HG03196 (cell line): ENCODE results near the gene SLC39A9.
A peak's percentile ranks its signal among the peaks of the same experiment; 100 is the strongest.

Experiments used
- ATAC-seq: cut with Tn5 transposase; IDR thresholded peaks from one replicate; pipeline ENCODE4 v1.9.1; 2021; ENCODE audit not compliant: unreplicated experiment

The SLC39A9 gene

GRCh38 chr14:69423279-69423678 is 24.8 kb downstream of the SLC39A9 start:
- ATAC-seq = no peak

GRCh38 chr14:69424149-69424923 is 25.8 kb downstream of the SLC39A9 start:
- no peak for ATAC-seq

GRCh38 chr14:69427596-69427995 is 29.1 kb downstream of the SLC39A9 start:
- no peak for ATAC-seq

DNA sequence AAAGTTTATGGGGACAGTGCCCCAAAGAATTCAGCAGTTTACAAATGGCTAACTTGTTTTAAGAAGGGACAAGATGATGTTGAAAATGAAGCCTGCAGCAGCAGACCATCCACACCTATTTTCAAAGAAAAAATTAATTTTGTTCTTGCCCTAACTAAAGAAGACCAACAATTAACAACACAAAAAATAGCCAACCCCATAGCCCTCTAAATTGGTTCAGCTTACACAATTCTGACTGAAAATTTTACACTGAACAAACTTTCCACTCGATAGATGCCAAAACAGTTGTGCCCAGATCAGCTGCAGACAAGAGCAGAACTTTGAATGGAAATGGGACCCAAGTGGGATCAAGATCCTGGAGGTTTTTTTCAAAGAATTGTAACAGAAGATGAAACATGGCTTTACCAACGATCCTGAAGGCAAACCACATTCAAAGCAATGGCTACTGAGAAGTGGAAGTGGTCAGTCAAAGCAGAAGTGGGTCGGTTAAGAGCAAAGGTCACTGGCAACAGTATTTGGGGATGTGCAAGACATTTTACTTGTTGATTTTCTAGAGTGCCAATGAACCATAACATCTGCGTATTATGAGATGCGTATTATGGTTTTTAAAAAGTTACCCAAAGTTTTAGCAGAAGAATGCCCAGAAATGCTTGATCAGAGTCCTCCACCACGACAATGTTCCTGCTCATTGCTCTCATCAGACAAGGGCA is 30.0 kb downstream of the SLC39A9 start:
- ATAC-seq = no peak

GRCh38 chr14:69429643-69430042 is 31.2 kb downstream of the SLC39A9 start:
- no peak for ATAC-seq

DNA sequence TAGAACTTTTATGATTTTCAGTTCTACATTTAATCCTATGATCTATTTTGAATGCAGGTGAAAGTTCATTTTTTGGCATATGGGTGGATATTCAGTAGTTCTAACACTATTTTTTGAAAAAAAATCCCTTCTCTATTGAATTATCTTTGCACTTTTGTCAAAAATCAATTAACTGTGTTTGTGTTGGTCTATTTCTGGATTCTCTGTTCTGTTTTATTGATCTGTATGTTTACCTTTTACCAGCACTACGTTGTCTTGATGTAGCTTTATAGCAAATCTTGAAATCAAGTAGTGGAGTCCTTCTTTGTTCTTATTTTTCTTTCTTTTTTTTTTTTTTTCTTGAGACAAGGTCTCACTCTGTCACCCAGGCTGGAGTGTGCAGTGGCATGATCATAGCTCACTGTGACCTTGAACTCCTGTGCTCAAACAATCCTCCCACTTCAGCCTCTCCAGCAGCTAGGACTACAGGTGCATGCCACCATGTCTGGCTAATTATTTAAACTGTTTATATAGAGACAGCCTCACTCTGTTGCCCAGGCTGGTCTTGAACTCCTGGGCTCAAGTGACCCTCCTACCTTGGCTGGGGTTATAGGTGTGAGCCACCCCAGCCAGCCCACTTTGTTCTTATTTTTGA is 31.9 kb downstream of the SLC39A9 start:
- no peak for ATAC-seq

DNA sequence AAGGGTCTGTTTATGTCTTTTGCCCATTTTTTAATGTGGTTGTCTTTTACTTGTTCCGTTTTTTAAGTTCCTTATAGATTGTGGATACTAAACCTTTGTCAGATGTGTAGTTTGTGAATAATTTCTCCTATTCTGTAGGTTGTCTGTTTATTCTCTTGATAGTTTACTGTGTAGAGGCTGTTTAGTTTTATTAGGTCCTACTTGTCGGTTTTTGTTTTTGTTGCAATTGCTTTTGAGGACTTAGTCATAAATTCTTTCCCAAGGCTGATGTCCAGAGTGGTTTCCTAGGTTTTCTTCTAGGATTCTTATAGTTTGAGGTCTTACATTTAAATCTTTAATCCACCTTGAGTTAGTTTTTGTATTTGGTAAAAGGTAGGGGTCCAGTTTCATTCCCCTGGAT is 33.9 kb downstream of the SLC39A9 start:
- no peak for ATAC-seq

DNA sequence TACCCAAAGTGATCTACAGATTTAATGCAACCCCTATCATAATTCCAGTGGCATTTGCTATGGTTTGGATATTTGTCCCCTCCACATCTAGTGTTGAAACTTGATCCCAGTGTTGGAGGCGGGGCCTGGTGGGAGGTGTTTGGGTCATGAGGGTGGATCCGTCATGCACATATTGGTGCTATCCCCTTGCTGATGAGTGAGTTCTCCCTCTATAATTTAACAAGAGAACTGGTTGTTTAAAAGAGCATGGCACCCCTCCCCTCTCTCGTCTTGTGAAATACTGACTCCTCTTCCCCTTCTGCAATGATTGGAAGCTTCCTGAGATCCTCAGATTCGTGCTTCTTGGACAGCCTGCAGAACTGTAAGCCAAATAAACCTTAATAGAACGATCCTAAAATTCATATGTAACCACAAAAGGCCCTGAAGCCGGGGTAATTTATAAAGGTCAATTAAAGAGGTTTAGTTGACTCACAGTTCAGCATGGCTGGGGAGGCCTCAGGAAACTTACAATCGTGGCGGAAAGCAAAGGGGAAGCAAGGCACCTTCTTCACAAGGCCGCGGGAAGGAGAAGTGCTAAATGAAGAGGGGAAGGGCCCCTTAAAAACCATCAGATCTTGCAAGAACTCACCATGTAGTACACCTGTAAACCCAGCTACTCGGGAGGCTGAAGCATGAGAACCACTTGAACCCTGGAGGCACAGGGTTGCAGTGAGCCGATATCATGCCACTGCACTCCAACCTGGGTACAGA is 41.2 kb downstream of the SLC39A9 start:
- ATAC-seq = no peak

DNA sequence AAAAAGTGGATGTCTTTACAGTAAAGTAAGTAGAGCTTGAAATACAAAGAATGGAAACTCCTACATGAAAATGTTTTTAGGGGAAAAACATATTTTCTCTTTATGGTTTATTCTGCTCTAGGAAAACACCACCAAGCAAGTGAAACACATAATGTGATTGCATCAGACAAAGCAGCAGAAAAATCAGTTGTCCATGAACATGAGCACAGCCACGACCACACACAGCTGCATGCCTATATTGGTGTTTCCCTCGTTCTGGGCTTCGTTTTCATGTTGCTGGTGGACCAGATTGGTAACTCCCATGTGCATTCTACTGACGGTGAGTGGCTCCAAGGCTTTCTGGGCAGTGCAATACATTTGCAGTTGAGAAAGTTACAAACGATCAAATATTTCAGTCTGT is 43.5 kb downstream of the SLC39A9 start:
- peak; percentile 66 for ATAC-seq

DNA sequence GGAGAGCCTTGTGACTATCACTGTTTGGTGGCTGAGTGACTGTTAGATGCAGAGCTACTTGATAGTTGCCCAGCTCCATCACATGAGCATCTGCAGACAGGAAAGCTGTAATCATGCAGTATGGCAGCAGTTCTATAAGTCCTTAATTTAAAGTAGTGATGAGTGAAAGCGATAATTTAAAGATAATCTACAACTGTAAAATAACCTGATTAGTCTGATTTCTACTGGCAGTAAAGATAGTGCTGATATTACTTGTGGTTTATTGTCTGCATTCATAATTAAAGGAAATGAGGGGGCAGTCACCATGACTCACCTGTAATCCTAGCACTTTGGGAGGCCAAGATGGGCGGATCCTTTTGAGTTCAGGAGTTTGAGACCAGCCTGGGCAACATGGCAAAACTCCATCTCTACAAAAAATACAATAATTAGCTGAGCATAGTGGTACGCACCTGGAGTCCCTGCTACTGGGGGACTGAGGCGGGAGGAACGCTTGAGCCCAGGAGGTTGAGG is 44.9 kb downstream of the SLC39A9 start:
- no peak for ATAC-seq

DNA sequence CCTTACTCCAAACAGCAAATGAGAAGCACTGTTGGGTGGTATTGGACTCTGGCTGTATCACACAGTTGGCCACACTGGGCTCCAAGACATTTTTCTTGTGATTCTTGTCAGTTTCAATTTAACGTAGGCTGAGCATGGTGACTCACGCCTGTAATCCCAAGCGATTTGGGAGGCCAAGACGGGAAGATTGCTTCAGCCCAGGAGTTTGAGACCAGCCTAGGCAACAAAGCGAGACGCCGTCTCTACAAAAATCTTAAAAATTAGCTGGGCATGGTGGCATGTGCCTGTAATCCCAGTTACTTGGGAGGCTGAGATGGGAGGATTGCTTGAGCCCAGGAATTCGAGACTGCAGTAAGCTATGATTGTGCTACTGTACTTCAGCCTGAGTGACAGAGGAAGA is 50.7 kb downstream of the SLC39A9 start:
- ATAC-seq = no peak

DNA sequence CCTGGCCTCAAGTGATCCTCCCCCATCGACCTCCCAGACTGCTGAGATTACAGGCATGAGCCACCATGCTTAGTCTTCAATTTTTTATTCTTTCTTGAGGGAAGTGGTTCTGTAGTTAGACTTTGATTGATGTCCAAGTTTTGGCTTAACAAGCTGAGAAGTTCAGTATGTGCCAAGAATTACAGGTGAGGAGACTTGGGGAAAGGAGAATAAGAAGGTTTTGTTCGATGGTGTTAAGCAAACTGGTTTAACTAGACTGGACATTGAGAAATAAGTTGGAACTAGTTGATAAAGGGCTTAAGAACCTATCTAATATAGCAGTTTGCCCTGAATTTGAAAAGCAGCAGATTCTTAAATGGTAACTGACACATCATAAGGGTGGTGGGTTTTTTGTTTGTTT is 53.4 kb downstream of the SLC39A9 start:
- ATAC-seq = no peak

DNA sequence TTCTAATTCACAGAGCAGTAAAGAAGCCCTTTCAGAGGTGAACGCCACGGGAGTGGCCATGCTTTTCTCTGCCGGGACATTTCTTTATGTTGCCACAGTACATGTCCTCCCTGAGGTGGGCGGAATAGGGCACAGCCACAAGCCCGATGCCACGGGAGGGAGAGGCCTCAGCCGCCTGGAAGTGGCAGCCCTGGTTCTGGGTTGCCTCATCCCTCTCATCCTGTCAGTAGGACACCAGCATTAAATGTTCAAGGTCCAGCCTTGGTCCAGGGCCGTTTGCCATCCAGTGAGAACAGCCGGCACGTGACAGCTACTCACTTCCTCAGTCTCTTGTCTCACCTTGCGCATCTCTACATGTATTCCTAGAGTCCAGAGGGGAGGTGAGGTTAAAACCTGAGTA is 59.9 kb downstream of the SLC39A9 start:
- no peak for ATAC-seq

- no peak for ATAC-seq
These were observed 60.6 kb downstream of the SLC39A9 start for GRCh38 chr14:69459122-69459521.

DNA sequence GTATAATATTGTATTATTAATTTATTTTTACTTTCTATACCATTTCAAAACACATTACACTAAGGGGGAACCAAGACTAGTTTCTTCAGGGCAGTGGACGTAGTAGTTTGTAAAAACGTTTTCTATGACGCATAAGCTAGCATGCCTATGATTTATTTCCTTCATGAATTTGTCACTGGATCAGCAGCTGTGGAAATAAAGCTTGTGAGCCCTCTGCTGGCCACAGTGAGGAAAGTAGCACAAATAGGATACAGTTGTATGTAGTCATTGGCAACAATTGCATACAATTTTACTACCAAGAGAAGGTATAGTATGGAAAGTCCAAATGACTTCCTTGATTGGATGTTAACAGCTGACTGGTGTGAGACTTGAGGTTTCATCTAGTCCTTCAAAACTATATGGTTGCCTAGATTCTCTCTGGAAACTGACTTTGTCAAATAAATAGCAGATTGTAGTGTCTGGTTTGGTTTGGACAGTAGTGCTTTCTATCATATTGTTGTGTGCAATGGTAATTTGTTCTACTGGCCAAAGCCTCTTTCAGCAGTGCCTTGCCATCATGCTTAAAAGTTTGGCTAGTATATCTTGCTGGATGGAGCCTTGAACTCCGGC is 61.7 kb downstream of the SLC39A9 start:
- ATAC-seq = no peak

DNA sequence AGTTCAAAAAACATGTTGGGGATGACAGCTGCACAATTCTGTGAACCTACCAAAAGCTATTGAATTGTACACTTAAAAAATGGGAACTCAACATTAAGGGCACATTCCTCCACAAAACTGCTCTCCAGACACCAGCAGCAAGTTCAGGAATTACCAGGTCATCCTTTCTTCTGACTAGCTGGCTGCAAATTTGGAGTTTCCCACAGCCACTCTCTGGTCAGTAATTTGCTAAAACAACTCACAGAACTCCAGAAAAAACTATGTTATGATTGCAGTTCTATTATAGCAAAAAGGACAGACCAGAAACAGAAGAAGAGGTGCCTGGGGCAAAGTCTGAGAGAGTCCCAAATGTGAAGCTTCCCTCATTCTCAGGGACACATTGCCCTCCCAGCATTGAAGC is 65.9 kb downstream of the SLC39A9 start:
- no peak for ATAC-seq

DNA sequence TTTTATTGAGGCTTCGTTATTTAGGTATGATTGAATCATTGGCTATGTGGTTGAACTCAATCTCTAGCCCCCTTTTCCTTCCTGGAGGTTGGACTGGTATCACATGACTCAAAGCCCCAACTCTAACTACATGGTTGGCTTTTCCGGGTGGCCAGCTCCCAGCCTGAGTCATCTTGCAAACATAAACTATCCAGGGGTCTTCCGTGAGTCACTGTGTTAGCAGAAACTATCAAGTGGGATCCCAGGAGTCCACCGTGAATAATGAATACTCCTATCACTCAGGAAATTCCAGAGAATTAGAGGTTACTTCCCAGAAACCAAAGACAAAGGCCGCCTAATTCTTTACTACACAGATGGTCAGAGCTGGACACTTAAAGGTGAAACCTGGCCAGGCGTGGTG is 66.3 kb downstream of the SLC39A9 start:
- ATAC-seq = no peak

GRCh38 chr14:69468949-69469348 is 70.5 kb downstream of the SLC39A9 start:
- no peak for ATAC-seq

DNA sequence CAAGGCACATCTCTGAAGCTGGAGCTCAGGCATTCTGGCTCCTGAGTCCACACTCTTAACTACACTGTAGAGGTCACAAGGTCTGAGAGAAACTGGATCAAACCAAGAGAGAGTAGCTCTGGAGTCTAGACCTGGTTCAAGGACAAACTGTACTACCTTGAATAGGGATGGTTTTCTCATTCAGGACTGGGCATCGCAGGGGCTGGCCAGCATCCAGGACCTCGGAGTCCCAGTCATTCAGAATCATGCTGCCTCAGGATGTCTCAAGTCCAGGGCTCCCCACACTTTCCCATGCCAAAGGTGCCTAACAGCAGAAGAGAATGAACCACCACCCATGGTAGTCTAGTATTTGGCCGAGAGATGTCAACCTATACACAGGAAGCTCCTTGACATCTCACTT is 72.9 kb downstream of the SLC39A9 start:
- ATAC-seq = no peak

DNA sequence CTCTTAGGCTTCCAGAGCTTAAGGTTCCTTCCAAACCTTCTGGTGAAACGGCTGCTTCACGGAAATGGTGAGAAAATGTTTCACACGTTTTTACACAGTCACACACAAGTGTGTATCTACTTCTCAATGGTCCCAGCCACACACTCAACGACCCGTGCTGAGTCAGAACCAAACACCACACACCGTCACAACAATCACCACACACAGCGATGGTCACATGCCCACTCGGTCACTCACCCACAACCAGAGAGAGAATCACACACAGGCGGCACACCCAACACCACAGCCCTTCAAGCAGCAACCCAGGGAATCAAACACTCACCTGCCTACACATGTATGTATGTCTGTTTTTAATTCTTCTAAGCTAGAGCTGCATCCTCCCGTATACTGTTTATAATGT is 73.4 kb downstream of the SLC39A9 start:
- no peak for ATAC-seq

DNA sequence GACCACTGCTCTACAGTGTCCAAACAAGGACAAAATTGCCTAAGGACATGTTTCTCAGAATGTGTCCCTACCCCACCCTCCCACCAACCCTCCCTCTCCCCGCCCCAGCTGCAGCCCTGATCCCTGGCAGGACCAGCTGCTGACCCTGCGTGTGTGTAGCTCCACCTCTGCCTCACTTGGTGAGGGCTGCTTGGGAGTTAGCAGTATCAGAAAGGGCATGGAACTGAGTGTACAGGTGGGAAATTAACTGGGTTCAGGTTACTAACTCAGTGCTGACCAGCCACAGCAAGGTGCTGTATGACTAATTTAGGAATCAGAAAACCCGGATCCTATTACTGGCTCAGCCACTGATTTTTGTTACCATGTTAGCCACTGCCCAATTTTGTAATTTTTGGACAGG is 74.8 kb downstream of the SLC39A9 start:
- ATAC-seq = no peak
